Left ventricle myocardium inferior (tissue), 1 donor: Measurements from ENCODE around the gene CLPSL1. TPM values are rescaled to one million over a fixed set of nuclear protein-coding genes. Genes with fewer than 3 reads are reported as not detected.

Source experiments
- DNase-seq: peaks from one replicate; pipeline ENCODE4 v3.0.0-alpha.2; 2020
- H3K27ac ChIP-seq: fragments of 200-600 bp; replicated peaks from 2 replicates; pipeline ENCODE4 v1.8.0; 2021
- H3K27me3 ChIP-seq: fragments of 200-600 bp; 2 replicates; pipeline ENCODE4 v1.8.0; 2021; ENCODE audit warnings: low read depth
- H3K36me3 ChIP-seq: fragments of 200-600 bp; 2 replicates; pipeline ENCODE4 v1.8.0; 2021
- H3K4me1 ChIP-seq: fragments of 200-600 bp; 2 replicates; pipeline ENCODE4 v1.8.0; 2021
- H3K4me3 ChIP-seq: fragments of 200-600 bp; 2 replicates; pipeline ENCODE4 v1.8.0; 2021; ENCODE audit warnings: mild to moderate bottlenecking, moderate library complexity
- H3K9me3 ChIP-seq: fragments of 200-600 bp; replicated peaks from 2 replicates; pipeline ENCODE4 v1.8.0; 2021
- CTCF ChIP-seq: fragments of 200-600 bp; IDR thresholded peaks from 2 replicates; pipeline ENCODE4 v1.8.0; 2021; ENCODE audit warnings: antibody characterized with exemption, mild to moderate bottlenecking, borderline replicate concordance
- intact Hi-C: fragments of 100-400 bp; cut with micrococcal nuclease; formaldehyde crosslinking; loops from one replicate; pipeline ENCODE4 v1.11.0; 2022
- total RNA-seq: library from RNA; stranded (reverse); fragmentation: NEBNext Ultra II Directional; extraction: Animal tissue kit (Norgen Biotek cat#: 25700); gene quantifications from one replicate; pipeline ENCODE4 v1.2.1, GENCODE V29; 2021
- donor health status: DM: no; HTN: yes; CAD: no; lungs with severe emphysema.

Gene CLPSL1
- total RNA-seq, 1 donor from 2014 or later = not detected

DNA sequence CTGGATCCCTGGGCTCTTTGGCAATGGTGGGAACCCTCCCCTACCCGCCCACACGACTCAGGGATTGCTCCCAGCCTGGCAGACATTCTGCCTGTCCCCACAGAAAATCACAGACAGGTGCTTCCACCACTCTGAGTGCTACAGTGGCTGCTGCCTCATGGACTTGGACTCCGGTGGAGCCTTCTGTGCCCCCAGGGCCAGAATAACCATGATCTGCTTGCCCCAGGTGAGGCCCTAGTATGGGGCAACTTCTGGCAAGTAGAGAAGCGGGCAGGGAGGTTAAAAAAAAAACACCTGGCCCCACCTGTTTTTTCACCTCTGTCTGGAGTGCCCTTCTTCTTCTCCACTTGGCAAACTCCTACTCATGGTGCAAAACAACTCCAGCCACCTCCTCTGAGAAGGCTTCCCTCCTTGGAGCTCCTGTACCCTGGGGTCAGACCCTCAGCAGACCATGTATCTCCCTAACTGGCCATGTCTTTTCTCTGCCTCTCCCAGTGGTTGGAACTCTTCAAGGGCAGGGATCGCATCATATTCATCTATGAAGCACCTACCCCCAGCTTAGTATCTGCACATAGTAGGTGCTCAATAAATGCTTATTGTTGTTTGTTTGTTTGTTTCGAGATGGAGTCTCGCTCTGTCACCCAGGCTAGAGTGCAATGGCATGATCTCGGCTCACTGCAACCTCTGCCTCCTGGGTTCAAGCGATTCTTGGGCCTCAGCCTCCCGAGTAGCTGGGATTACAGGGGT is 3.3 kb upstream of the CLPSL1 start:
- H3K27ac ChIP-seq = no peak overlapping the region
- H3K4me3 ChIP-seq = no peak overlapping the region
- intact Hi-C loops = no loop called here
- H3K9me3 ChIP-seq = no peaks in the 10 kb centered on the region
- H3K4me1 ChIP-seq = peaks cover 8% of the 10 kb centered on the region
- DNase-seq = no peak
- H3K36me3 ChIP-seq = no peaks in the 10 kb centered on the region
- H3K27me3 ChIP-seq = peaks cover 89% of the 10 kb centered on the region
- no peak for TF ChIP-seq CTCF

DNA sequence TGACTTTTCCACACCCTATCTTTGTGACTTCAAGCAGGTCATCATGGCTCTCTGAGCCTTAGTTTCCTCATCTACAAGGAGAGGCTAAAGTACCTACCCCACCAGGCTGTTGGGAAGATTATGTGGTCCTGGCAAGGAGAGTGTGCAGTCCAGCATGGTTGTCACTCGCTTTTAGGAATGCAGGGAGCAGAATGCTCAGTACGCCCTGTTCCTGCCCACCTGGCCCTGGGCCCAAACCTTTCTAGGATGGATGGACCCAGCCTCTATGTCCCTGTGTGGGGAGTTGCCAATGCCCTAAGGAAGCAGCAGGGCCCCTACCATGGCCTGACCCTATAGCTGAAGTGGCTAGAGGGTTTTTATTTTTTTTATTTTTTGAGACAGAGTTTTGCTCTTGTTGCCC is 2.4 kb upstream of the CLPSL1 start:
- TF ChIP-seq CTCF = no peak
- H3K4me1 ChIP-seq = peaks cover 8% of the 10 kb centered on the region
- no peak overlapping the region for H3K27ac ChIP-seq
- no peaks in the 10 kb centered on the region for H3K36me3 ChIP-seq
- no peaks in the 10 kb centered on the region for H3K9me3 ChIP-seq
- intact Hi-C loops = no loop called here
- no peak for DNase-seq
- peaks cover 89% of the 10 kb centered on the region for H3K27me3 ChIP-seq
- no peak overlapping the region for H3K4me3 ChIP-seq

GRCh38 chr6:35781290-35781689 is 471 bp downstream of the CLPSL1 start:
- no peak for TF ChIP-seq CTCF
- no peaks in the 10 kb centered on the region for H3K36me3 ChIP-seq
- no peaks in the 10 kb centered on the region for H3K9me3 ChIP-seq
- H3K27me3 ChIP-seq = peaks cover 88% of the 10 kb centered on the region
- H3K27ac ChIP-seq = no peak overlapping the region
- DNase-seq = no peak
- H3K4me1 ChIP-seq = peaks cover 6% of the 10 kb centered on the region
- intact Hi-C loops = no loop called here
- no peak overlapping the region for H3K4me3 ChIP-seq

GRCh38 chr6:35782424-35782823 is 1.6 kb downstream of the CLPSL1 start:
- DNase-seq = no peak
- no peak for TF ChIP-seq CTCF
- peaks cover 88% of the 10 kb centered on the region for H3K27me3 ChIP-seq
- no peaks in the 10 kb centered on the region for H3K4me1 ChIP-seq
- H3K9me3 ChIP-seq = no peaks in the 10 kb centered on the region
- intact Hi-C loops = no loop called here
- no peaks in the 10 kb centered on the region for H3K36me3 ChIP-seq
- no peak overlapping the region for H3K4me3 ChIP-seq
- H3K27ac ChIP-seq = no peak overlapping the region

DNA sequence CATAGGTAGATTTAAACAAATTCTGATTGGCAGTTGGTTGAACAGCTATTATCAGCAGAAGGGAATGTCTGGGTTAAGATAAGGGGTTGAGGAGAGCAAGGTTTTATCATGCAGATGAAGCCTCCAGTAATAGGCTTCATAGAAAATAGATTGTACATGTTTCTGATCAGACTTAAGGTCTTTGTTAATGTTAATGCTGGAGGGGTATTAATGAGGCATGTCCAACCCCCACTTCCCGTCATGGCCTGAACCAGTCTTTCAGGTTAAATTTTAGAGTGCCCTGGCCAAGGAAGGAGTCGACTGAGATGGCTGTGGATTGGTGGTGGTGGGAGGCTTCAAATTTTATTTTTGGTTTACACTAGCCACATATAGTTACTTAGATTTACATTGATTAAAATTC is 3.4 kb downstream of the CLPSL1 start:
- no peak for DNase-seq
- H3K4me3 ChIP-seq = no peak overlapping the region
- H3K9me3 ChIP-seq = no peaks in the 10 kb centered on the region
- H3K36me3 ChIP-seq = no peaks in the 10 kb centered on the region
- TF ChIP-seq CTCF = no peak
- no peak overlapping the region for H3K27ac ChIP-seq
- intact Hi-C loops = no loop called here
- H3K4me1 ChIP-seq = no peaks in the 10 kb centered on the region
- H3K27me3 ChIP-seq = peaks cover 97% of the 10 kb centered on the region
